Lung (tissue), 12 donors: ENCODE data around the gene TCF20. TPM values are rescaled to one million over a fixed set of nuclear protein-coding genes. Genes with fewer than 3 reads are reported as not detected.
A peak's percentile ranks its signal among the peaks of the same experiment; 100 is the strongest.

Experiments
- ATAC-seq: fragments of 200-7000 bp; cut with Tn5 transposase; one replicate; pipeline ENCODE4 v1.9.1; 2020; ENCODE audit warnings: moderate number of reproducible peaks; ENCODE audit not compliant: insufficient read depth, low FRiP score
- DNase-seq, 3 donors: peaks; one replicate each; pipeline ENCODE4 v3.0.0-alpha.2; 2013 to 2017
- H3K27ac ChIP-seq, 2 donors: one replicate each; pipeline ENCODE4 v1.5.1; 2013; ENCODE audit warnings: mild to moderate bottlenecking in 2 of 2, moderate library complexity in 2 of 2, control low read depth in 1 of 2, inconsistent platforms in 1 of 2, low read depth in 1 of 2, low read length in 1 of 2
- H3K27me3 ChIP-seq, 3 donors: one replicate each; pipeline ENCODE4 v1.5.1; 2013; ENCODE audit warnings: low read length in 2 of 3; ENCODE audit not compliant: control insufficient read depth in 3 of 3, insufficient read depth in 3 of 3
- H3K36me3 ChIP-seq, 4 donors: one replicate each; pipeline ENCODE4 v1.5.1; 2013; ENCODE audit warnings: low read length in 4 of 4, mild to moderate bottlenecking in 1 of 4, moderate library complexity in 1 of 4; ENCODE audit not compliant: control insufficient read depth in 4 of 4, insufficient read depth in 4 of 4
- H3K4me1 ChIP-seq, 5 donors: one replicate each; pipeline ENCODE4 v1.5.1; 2013; ENCODE audit warnings: low read length in 5 of 5, mild to moderate bottlenecking in 2 of 5, moderate library complexity in 1 of 5; ENCODE audit not compliant: control insufficient read depth in 5 of 5, insufficient read depth in 5 of 5
- H3K4me3 ChIP-seq: one replicate; pipeline ENCODE4 v1.5.1; 2013; ENCODE audit warnings: mild to moderate bottlenecking, control low read depth, moderate library complexity
- H3K9ac ChIP-seq, 2 donors: one replicate each; pipeline ENCODE4 v1.5.1; 2013; ENCODE audit warnings: low read length in 2 of 2, control low read depth in 1 of 2; ENCODE audit not compliant: insufficient read depth in 1 of 2
- H3K9me3 ChIP-seq, 4 donors: one replicate each; pipeline ENCODE4 v1.5.1; 2013; ENCODE audit warnings: low read length in 3 of 4, mild to moderate bottlenecking in 1 of 4, moderate library complexity in 1 of 4; ENCODE audit not compliant: control insufficient read depth in 4 of 4, insufficient read depth in 3 of 4
- CTCF ChIP-seq: IDR thresholded peaks from 2 replicates; pipeline ENCODE4 v1.5.1; 2012; ENCODE audit warnings: mild to moderate bottlenecking; ENCODE audit errors: control extremely low read depth, extremely low read depth
- WGBS, 2 donors: extraction: QIAGEN DNeasy Blood & Tissue Kit; methylation state at CpG; one replicate each; pipeline ENCODE4 v1.1.7; 2013; 5-methylcytosine and 5-hydroxymethylcytosine counted together
- polyA plus RNA-seq, 2 donors: library from polyadenylated mRNA; stranded (reverse); fragments of 200-250 nt; gene quantifications; one replicate each; pipeline ENCODE4 v1.2.1, GENCODE V29; 2013
- total RNA-seq, 2 donors: library from RNA; depleted of rRNA in 1 of 2; stranded (reverse); fragments of >200 nt in 1 of 2; gene quantifications; one replicate each; pipeline ENCODE4 v1.2.1, GENCODE V29; 2014 to 2021
- donor health status: control.
- donor health status: control.
- donor health status: Bipolar disorder and iron deficiency.
- donor health status: healthy.
- donor health status: DM: yes; HTN: yes; CAD: no.

TCF20 gene
- total and polyA plus RNA-seq, 4 donors: 9.7 to 41.5 (median 22.7) TPM

GRCh38 chr22:42279425-42280020 lies 9.1 kb upstream of the TCF20 start:
- ATAC-seq (no peak), DNase-seq (no peak)
- no peak overlapping the region for H3K4me3 ChIP-seq
- H3K36me3 ChIP-seq: no peaks in the 10 kb centered on the region
- no peak overlapping the region for H3K9ac ChIP-seq
- no peak for TF ChIP-seq CTCF
- H3K27me3 ChIP-seq: peaks cover 0 to 9% (median 5%) of the 10 kb centered on the region in 3 donors
- H3K27ac ChIP-seq: no peak overlapping the region
- 76 to 89% methylated on average over 13 of the region's 13 CpGs for WGBS, 2 donors
- H3K4me1 ChIP-seq: peaks cover 0 to 13% (median 2%) of the 10 kb centered on the region in 5 donors
- H3K9me3 ChIP-seq: no peaks in the 10 kb centered on the region

- Histone ChIP-seq H3K4me1 (peaks cover 0 to 7% (median 2%) of the 10 kb centered on the region in 5 donors), H3K27me3 (peaks cover 0 to 3% (median 0%) of the 10 kb centered on the region in 3 donors), H3K27ac (no peak overlapping the region), H3K9me3 (no peaks in the 10 kb centered on the region), H3K36me3 (no peaks in the 10 kb centered on the region), H3K4me3 (no peak overlapping the region), H3K9ac (no peak overlapping the region)
- no peak for TF ChIP-seq CTCF
- 68 to 69% methylated on average over 21 of the region's 21 CpGs for WGBS, 2 donors
- DNase-seq: peak; percentile 53 to 61 (median 55)
- no peak for ATAC-seq
Observed at GRCh38 chr22:42277988-42278776, 7.7 kb upstream of the TCF20 start.

- Histone ChIP-seq H3K4me3 (no peak overlapping the region), H3K9ac (no peak overlapping the region), H3K27ac (no peak overlapping the region), H3K27me3 (no peaks in the 10 kb centered on the region), H3K9me3 (no peaks in the 10 kb centered on the region), H3K36me3 (no peaks in the 10 kb centered on the region), H3K4me1 (no peaks in the 10 kb centered on the region)
- no peak for DNase-seq
- ATAC-seq: no peak
- WGBS, 2 donors: 96% methylated on average over 4 of the region's 4 CpGs
- no peak for TF ChIP-seq CTCF
Observed at GRCh38 chr22:42277232-42277753, 6.8 kb upstream of the TCF20 start.
